K562 (cell line): Measurements from ENCODE around the gene OSGEPL1. TPM values are rescaled to one million over a fixed set of nuclear protein-coding genes. Genes with fewer than 3 reads are reported as not detected.

Experiments used
- ILK ChIP-seq: fragments of 450-650 bp; IDR thresholded peaks from 2 replicates; pipeline ENCODE4 v1.6.1; 2016; ENCODE audit warnings: missing genetic modification characterization, low read depth, mild to moderate bottlenecking, missing compliant biosample characterization, moderate library complexity, borderline replicate concordance
- KAT8 ChIP-seq: fragments of 450-650 bp; IDR thresholded peaks from 2 replicates; pipeline ENCODE4 v1.6.1; 2016; ENCODE audit warnings: low read depth, mild to moderate bottlenecking
- LCOR ChIP-seq: sonication (generic); formaldehyde crosslinking; IDR thresholded peaks from 2 replicates; pipeline ENCODE4 v1.8.0; 2022; ENCODE audit warnings: mild to moderate bottlenecking, missing genetic modification reagents
- MTA2 ChIP-seq: fragments of 450-650 bp; IDR thresholded peaks from 2 replicates; pipeline ENCODE4 v1.6.1; 2016; ENCODE audit warnings: low read depth
- POLR3G ChIP-seq: IDR thresholded peaks from 2 replicates; pipeline ENCODE4 v1.6.1; 2011; ENCODE audit not compliant: insufficient read length, insufficient replicate concordance; ENCODE audit errors: extremely low read depth
- TCF7L2 ChIP-seq: fragments of 150-350 bp; IDR thresholded peaks from 2 replicates; pipeline ENCODE4 v1.6.1; 2016; ENCODE audit warnings: low read depth, mild to moderate bottlenecking, low read length, moderate library complexity
- WHSC1 ChIP-seq: IDR thresholded peaks from one replicate; pipeline ENCODE4 v1.6.1; 2012; ENCODE audit warnings: low read length, control low read depth, inconsistent platforms
- ZFP30 ChIP-seq: fragments of 250-450 bp; sonication (Bioruptor Pico); IDR thresholded peaks from 2 replicates; pipeline ENCODE4 v1.8.0; 2022; ENCODE audit warnings: moderate library complexity, mild to moderate bottlenecking, inconsistent platforms, borderline replicate concordance
- ZNF696 ChIP-seq: fragments of 250-450 bp; sonication (Bioruptor Pico); conservative IDR thresholded peaks from 2 replicates; pipeline ENCODE4 v1.4.0; 2020; ENCODE audit warnings: mild to moderate bottlenecking, moderate library complexity
- polyA plus RNA-seq, 8 experiments: library from polyadenylated mRNA; depleted of rRNA in 4 of 8; stranded (reverse) in 5 of 8; unstranded in 3 of 8; fragments of >200 nt; fragmentation: Nextera tagmentation in 2 of 8; fragmentation: Illumina TruSeq in 1 of 8; extraction: Ambion mirVana in 2 of 8; extraction: Trizol in 1 of 8; gene quantifications; 2 replicates each; pipeline versions ENCODE4 v1.2.1 to v1.2.3, GENCODE V29; 2011 to 2014; ENCODE audit warnings: inconsistent platforms in 1 of 8, missing spikeins in 1 of 8
- total RNA-seq, 7 experiments: library from RNA; depleted of rRNA in 6 of 7; stranded (reverse); fragments of >200 nt in 6 of 7; fragmentation: Illumina TruSeq in 2 of 7; extraction: Trizol in 2 of 7; gene quantifications; 2 replicates each; pipeline versions ENCODE4 v1.2.1 to v1.2.3, GENCODE V29; 2011 to 2021; ENCODE audit warnings: low replicate concordance in 1 of 7
- TF ChIP-seq, protein P1 (sequence below): fragments of 450-650 bp; formaldehyde crosslinking; IDR thresholded peaks from 2 replicates; pipeline ENCODE4 v1.4.0; 2020; ENCODE audit warnings: mild to moderate bottlenecking, moderate library complexity
- TF ChIP-seq, protein P2 (sequence below): fragments of 450-650 bp; IDR thresholded peaks from 2 replicates; pipeline ENCODE4 v1.6.1; 2014; ENCODE audit warnings: low read depth, mild to moderate bottlenecking, moderate library complexity, borderline replicate concordance
- TF ChIP-seq, protein P3 (sequence below): fragments of 150-350 bp; IDR thresholded peaks from 2 replicates; pipeline ENCODE4 v1.6.1; 2014; ENCODE audit warnings: low read depth, mild to moderate bottlenecking, low read length, borderline replicate concordance
- TF ChIP-seq, protein P4 (sequence below): sonication (generic); formaldehyde crosslinking; IDR thresholded peaks from 2 replicates; pipeline ENCODE4 v1.8.0; 2023; ENCODE audit warnings: mild to moderate bottlenecking, missing genetic modification reagents
- TF ChIP-seq, protein P5 (sequence below): fragments of 450-650 bp; IDR thresholded peaks from 2 replicates; pipeline ENCODE4 v1.6.1; 2017; ENCODE audit warnings: antibody characterized with exemption

OSGEPL1 gene
- total and polyA plus RNA-seq, 9 of the 15 experiments (the other 6 are each of a cell fraction or from before 2014, with no cell fraction given), result 2.5 to 10.8 (median 6.5) TPM

DNA sequence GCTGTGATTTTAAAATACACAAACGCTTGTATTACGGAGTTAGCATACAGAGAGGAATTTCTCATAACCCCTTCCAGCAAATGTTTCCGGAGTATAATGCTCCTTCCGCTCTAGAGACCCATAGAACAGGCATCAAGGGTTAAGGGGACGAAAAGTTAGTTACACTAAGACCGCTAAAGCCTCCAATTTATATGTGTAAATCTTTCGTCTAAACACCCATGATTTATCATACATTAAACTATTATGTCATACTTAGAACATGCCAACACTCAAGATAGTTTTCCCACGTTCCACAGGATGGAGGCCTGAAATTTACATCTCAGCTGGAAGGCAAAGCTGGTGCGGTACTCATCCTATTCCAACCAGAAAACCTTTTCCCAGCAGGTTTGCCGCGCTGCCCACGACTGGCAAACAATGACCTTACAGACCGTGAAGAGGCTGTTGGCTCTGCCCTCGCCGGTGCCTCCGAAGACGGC, 20.9 kb upstream of the OSGEPL1 start (continued):
- TF ChIP-seq, protein P1, sequence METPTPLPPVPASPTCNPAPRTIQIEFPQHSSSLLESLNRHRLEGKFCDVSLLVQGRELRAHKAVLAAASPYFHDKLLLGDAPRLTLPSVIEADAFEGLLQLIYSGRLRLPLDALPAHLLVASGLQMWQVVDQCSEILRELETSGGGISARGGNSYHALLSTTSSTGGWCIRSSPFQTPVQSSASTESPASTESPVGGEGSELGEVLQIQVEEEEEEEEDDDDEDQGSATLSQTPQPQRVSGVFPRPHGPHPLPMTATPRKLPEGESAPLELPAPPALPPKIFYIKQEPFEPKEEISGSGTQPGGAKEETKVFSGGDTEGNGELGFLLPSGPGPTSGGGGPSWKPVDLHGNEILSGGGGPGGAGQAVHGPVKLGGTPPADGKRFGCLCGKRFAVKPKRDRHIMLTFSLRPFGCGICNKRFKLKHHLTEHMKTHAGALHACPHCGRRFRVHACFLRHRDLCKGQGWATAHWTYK (CRISPR knock-in tag), result no peak
- TF ChIP-seq, protein P2, sequence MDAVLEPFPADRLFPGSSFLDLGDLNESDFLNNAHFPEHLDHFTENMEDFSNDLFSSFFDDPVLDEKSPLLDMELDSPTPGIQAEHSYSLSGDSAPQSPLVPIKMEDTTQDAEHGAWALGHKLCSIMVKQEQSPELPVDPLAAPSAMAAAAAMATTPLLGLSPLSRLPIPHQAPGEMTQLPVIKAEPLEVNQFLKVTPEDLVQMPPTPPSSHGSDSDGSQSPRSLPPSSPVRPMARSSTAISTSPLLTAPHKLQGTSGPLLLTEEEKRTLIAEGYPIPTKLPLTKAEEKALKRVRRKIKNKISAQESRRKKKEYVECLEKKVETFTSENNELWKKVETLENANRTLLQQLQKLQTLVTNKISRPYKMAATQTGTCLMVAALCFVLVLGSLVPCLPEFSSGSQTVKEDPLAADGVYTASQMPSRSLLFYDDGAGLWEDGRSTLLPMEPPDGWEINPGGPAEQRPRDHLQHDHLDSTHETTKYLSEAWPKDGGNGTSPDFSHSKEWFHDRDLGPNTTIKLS, result no peak
- TF ChIP-seq ZNF696 (CRISPR knock-in tag), result no peak
- TF ChIP-seq MTA2, result no peak
- TF ChIP-seq LCOR (CRISPR knock-in tag), result no peak
- TF ChIP-seq, protein P3, sequence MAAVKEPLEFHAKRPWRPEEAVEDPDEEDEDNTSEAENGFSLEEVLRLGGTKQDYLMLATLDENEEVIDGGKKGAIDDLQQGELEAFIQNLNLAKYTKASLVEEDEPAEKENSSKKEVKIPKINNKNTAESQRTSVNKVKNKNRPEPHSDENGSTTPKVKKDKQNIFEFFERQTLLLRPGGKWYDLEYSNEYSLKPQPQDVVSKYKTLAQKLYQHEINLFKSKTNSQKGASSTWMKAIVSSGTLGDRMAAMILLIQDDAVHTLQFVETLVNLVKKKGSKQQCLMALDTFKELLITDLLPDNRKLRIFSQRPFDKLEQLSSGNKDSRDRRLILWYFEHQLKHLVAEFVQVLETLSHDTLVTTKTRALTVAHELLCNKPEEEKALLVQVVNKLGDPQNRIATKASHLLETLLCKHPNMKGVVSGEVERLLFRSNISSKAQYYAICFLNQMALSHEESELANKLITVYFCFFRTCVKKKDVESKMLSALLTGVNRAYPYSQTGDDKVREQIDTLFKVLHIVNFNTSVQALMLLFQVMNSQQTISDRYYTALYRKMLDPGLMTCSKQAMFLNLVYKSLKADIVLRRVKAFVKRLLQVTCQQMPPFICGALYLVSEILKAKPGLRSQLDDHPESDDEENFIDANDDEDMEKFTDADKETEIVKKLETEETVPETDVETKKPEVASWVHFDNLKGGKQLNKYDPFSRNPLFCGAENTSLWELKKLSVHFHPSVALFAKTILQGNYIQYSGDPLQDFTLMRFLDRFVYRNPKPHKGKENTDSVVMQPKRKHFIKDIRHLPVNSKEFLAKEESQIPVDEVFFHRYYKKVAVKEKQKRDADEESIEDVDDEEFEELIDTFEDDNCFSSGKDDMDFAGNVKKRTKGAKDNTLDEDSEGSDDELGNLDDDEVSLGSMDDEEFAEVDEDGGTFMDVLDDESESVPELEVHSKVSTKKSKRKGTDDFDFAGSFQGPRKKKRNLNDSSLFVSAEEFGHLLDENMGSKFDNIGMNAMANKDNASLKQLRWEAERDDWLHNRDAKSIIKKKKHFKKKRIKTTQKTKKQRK, result no peak
- no peak for TF ChIP-seq KAT8
- TF ChIP-seq, protein P4, sequence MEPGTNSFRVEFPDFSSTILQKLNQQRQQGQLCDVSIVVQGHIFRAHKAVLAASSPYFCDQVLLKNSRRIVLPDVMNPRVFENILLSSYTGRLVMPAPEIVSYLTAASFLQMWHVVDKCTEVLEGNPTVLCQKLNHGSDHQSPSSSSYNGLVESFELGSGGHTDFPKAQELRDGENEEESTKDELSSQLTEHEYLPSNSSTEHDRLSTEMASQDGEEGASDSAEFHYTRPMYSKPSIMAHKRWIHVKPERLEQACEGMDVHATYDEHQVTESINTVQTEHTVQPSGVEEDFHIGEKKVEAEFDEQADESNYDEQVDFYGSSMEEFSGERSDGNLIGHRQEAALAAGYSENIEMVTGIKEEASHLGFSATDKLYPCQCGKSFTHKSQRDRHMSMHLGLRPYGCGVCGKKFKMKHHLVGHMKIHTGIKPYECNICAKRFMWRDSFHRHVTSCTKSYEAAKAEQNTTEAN (CRISPR knock-in tag), result no peak
- TF ChIP-seq, protein P5, sequence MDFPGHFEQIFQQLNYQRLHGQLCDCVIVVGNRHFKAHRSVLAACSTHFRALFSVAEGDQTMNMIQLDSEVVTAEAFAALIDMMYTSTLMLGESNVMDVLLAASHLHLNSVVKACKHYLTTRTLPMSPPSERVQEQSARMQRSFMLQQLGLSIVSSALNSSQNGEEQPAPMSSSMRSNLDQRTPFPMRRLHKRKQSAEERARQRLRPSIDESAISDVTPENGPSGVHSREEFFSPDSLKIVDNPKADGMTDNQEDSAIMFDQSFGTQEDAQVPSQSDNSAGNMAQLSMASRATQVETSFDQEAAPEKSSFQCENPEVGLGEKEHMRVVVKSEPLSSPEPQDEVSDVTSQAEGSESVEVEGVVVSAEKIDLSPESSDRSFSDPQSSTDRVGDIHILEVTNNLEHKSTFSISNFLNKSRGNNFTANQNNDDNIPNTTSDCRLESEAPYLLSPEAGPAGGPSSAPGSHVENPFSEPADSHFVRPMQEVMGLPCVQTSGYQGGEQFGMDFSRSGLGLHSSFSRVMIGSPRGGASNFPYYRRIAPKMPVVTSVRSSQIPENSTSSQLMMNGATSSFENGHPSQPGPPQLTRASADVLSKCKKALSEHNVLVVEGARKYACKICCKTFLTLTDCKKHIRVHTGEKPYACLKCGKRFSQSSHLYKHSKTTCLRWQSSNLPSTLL, result no peak
- no peak for TF ChIP-seq TCF7L2
- no peak for TF ChIP-seq WHSC1
- TF ChIP-seq POLR3G, result no peak
- TF ChIP-seq ILK (tag), result no peak
- TF ChIP-seq ZFP30 (CRISPR knock-in tag), result no peak
